Measurements from ENCODE around the gene UST.

DNA sequence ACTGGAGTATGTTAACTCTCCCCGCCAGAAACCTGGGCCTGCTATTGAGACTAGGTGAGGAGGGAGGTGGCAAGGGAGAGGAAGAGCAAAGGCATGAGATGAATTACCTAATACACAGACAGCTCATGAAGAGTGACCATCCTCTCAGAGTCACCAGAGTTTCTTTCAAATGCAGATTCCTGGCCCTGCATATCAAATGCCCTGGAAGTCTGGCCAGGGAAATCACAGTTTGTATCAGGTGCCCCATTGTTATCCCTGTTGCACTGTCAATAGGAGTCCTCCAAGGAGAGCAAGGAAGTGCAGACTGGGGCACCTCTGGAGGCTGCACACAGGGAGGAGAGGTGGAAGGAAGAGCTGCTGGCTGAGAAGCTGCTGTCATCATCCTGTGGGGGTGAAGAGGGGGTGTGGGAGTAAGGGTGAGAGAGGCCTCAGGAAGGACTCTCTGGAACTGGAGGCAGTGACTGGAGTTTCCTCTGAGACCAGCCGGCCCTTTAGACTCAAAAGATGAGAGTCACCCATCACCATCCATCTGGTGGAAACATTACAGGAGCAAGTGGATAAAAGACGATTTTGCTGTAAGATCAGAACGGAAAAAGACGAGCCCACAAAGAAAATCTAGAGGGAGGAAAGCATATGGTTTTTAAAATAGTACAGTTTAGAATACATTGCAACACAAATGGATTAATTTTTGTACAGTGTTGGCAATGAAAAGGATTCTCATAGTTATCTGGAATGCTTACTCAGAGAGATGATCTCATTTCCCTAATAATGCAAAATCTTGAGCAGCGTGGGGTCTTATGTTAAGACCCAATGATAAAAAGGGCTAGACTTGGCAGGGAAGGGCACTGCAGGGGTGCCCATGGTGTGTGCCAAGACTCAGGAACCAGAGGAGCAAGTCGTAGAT, 268.1 kb downstream of the UST start:
- TF ChIP-seq, protein P1, sequence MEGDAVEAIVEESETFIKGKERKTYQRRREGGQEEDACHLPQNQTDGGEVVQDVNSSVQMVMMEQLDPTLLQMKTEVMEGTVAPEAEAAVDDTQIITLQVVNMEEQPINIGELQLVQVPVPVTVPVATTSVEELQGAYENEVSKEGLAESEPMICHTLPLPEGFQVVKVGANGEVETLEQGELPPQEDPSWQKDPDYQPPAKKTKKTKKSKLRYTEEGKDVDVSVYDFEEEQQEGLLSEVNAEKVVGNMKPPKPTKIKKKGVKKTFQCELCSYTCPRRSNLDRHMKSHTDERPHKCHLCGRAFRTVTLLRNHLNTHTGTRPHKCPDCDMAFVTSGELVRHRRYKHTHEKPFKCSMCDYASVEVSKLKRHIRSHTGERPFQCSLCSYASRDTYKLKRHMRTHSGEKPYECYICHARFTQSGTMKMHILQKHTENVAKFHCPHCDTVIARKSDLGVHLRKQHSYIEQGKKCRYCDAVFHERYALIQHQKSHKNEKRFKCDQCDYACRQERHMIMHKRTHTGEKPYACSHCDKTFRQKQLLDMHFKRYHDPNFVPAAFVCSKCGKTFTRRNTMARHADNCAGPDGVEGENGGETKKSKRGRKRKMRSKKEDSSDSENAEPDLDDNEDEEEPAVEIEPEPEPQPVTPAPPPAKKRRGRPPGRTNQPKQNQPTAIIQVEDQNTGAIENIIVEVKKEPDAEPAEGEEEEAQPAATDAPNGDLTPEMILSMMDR (IDR thresholded peaks at IDR 0.05; ENCODE audit: poor library complexity, severe bottlenecking) = no peak
- TF ChIP-seq EP300 (conservative IDR thresholded peaks at IDR 0.05; ENCODE audit: poor library complexity, severe bottlenecking) = no peak
